ENCODE results near the gene ATP9B. TPM values are rescaled to one million over a fixed set of nuclear protein-coding genes. Genes with fewer than 3 reads are reported as not detected.

Gene ATP9B
- total and polyA plus RNA-seq, 4 donors, result 7.1 to 31.4 (median 15.5) TPM

DNA sequence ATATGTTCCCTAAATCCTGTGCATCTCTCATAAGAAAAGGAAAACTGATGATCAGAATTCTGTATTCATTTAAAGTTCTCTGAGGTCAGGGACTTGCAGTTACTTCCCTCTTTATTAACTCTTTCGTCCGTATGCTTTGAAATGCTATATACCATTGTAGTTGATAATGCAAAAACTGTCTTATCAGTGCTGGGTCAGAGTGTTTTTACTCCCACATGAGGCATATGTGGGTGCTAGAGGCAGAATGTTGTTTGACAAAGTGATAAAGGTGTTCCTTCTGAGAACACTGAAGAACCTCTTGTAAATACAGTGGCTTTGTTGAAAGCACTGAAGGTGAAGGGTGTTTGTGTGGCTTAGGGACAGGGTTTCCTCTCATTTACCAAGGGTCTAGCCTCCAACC is 190.0 kb downstream of the ATP9B start:
- Histone ChIP-seq H3K9me3 (ENCODE audit: control insufficient read depth in 4 of 4, low read length in 3 of 4) (no peaks in the 10 kb centered on the region), H3K4me1 (ENCODE audit: control insufficient read depth in 4 of 4, insufficient read depth in 4 of 4, low read length in 3 of 4) (no peaks in the 10 kb centered on the region), H3K27me3 (ENCODE audit: control insufficient read depth in 4 of 4, insufficient read depth in 4 of 4, low read length in 3 of 4) (no peaks in the 10 kb centered on the region), H3K4me3 (ENCODE audit: low read depth in 1 of 3, low read length in 3 of 3) (no peak overlapping the region), H3K36me3 (ENCODE audit: control insufficient read depth in 4 of 4, insufficient read depth in 3 of 4, low read depth in 1 of 4, low read length in 3 of 4) (peaks cover 2 to 9% (median 5%) of the 10 kb centered on the region in 4 donors), H3K27ac (ENCODE audit: low read depth in 1 of 2, low read length in 2 of 2) (no peak overlapping the region), H3K9ac (ENCODE audit: low read depth in 1 of 2, low read length in 2 of 2) (no peak overlapping the region)
- WGBS, result 92% methylated on average over 2 of the region's 2 CpGs
- TF ChIP-seq, protein P1, sequence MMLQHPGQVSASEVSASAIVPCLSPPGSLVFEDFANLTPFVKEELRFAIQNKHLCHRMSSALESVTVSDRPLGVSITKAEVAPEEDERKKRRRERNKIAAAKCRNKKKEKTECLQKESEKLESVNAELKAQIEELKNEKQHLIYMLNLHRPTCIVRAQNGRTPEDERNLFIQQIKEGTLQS (IDR thresholded peaks at IDR 0.05), result no peak
- no peak for TF ChIP-seq YY1 (IDR thresholded peaks at IDR 0.05)
- no peak for TF ChIP-seq SP1 (IDR thresholded peaks at IDR 0.05)
- TF ChIP-seq TAF1 (conservative IDR thresholded peaks at IDR 0.05), result no peak
- TF ChIP-seq, protein P2, sequence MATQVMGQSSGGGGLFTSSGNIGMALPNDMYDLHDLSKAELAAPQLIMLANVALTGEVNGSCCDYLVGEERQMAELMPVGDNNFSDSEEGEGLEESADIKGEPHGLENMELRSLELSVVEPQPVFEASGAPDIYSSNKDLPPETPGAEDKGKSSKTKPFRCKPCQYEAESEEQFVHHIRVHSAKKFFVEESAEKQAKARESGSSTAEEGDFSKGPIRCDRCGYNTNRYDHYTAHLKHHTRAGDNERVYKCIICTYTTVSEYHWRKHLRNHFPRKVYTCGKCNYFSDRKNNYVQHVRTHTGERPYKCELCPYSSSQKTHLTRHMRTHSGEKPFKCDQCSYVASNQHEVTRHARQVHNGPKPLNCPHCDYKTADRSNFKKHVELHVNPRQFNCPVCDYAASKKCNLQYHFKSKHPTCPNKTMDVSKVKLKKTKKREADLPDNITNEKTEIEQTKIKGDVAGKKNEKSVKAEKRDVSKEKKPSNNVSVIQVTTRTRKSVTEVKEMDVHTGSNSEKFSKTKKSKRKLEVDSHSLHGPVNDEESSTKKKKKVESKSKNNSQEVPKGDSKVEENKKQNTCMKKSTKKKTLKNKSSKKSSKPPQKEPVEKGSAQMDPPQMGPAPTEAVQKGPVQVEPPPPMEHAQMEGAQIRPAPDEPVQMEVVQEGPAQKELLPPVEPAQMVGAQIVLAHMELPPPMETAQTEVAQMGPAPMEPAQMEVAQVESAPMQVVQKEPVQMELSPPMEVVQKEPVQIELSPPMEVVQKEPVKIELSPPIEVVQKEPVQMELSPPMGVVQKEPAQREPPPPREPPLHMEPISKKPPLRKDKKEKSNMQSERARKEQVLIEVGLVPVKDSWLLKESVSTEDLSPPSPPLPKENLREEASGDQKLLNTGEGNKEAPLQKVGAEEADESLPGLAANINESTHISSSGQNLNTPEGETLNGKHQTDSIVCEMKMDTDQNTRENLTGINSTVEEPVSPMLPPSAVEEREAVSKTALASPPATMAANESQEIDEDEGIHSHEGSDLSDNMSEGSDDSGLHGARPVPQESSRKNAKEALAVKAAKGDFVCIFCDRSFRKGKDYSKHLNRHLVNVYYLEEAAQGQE (IDR thresholded peaks at IDR 0.05), result no peak
- no peak for TF ChIP-seq NR2F2 (IDR thresholded peaks at IDR 0.05)
- no peak for TF ChIP-seq EGR1 (IDR thresholded peaks at IDR 0.05; ENCODE audit: low read depth in 2 of 2)
- TF ChIP-seq ZBTB33 (IDR thresholded peaks at IDR 0.05), result no peak
- TF ChIP-seq GABPA (IDR thresholded peaks at IDR 0.05 in 1 of 2, conservative IDR thresholded peaks at IDR 0.05 in 1 of 2), result no peak
- TF ChIP-seq HNF4G (IDR thresholded peaks at IDR 0.05), result no peak
- DNase-seq (ENCODE audit: low spot score), result no peak

- Histone ChIP-seq H3K36me3 (ENCODE audit: control insufficient read depth in 4 of 4, insufficient read depth in 3 of 4, low read depth in 1 of 4, low read length in 3 of 4) (peaks cover 2 to 6% (median 3%) of the 10 kb centered on the region in 4 donors), H3K9me3 (ENCODE audit: control insufficient read depth in 4 of 4, low read length in 3 of 4) (peaks cover 0 to 2% (median 0%) of the 10 kb centered on the region in 4 donors), H3K27ac (ENCODE audit: low read depth in 1 of 2, low read length in 2 of 2) (no peak overlapping the region), H3K27me3 (ENCODE audit: control insufficient read depth in 4 of 4, insufficient read depth in 4 of 4, low read length in 3 of 4) (no peaks in the 10 kb centered on the region), H3K9ac (ENCODE audit: low read depth in 1 of 2, low read length in 2 of 2) (no peak overlapping the region), H3K4me1 (ENCODE audit: control insufficient read depth in 4 of 4, insufficient read depth in 4 of 4, low read length in 3 of 4) (no peaks in the 10 kb centered on the region), H3K4me3 (ENCODE audit: low read depth in 1 of 3, low read length in 3 of 3) (no peak overlapping the region)
- no peak for DNase-seq (ENCODE audit: low spot score)
- WGBS, result 94% methylated on average over 8 of the region's 8 CpGs
- TF ChIP-seq, protein P3, sequence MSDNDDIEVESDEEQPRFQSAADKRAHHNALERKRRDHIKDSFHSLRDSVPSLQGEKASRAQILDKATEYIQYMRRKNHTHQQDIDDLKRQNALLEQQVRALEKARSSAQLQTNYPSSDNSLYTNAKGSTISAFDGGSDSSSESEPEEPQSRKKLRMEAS (IDR thresholded peaks at IDR 0.05), result no peak
- no peak for TF ChIP-seq ZBTB33 (IDR thresholded peaks at IDR 0.05)
- TF ChIP-seq EGR1 (IDR thresholded peaks at IDR 0.05; ENCODE audit: low read depth in 2 of 2), result no peak
- TF ChIP-seq, protein P1 (IDR thresholded peaks at IDR 0.05), result no peak
- no peak for TF ChIP-seq FOXA1 (IDR thresholded peaks at IDR 0.05)
- TF ChIP-seq GABPA (IDR thresholded peaks at IDR 0.05 in 1 of 2, conservative IDR thresholded peaks at IDR 0.05 in 1 of 2), result no peak
- no peak for TF ChIP-seq RAD21 (IDR thresholded peaks at IDR 0.05)
- no peak for TF ChIP-seq JUND (IDR thresholded peaks at IDR 0.05)
- TF ChIP-seq HNF4G (IDR thresholded peaks at IDR 0.05), result no peak
These were observed 190.8 kb downstream of the ATP9B start for GRCh38 chr18:79260023-79260422.

Measured in liver (tissue), 9 donors.